HG03439 (cell line): ENCODE results near the gene CUL9.

ENCODE experiments used
- ATAC-seq: cut with Tn5 transposase; IDR thresholded peaks from one replicate; pipeline ENCODE4 v1.9.1; 2021; ENCODE audit warnings: mild to moderate bottlenecking, moderate library complexity; ENCODE audit not compliant: unreplicated experiment

Gene CUL9

GRCh38 chr6:43172104-43173007 lies 9.6 kb upstream of the CUL9 start:
- ATAC-seq, result no peak

GRCh38 chr6:43173591-43174262 lies 8.3 kb upstream of the CUL9 start:
- ATAC-seq, result no peak

- ATAC-seq, result peak; percentile 65
These were observed 7.5 kb upstream of the CUL9 start for GRCh38 chr6:43174263-43175112.

GRCh38 chr6:43175676-43176422 lies 6.1 kb upstream of the CUL9 start:
- no peak for ATAC-seq

GRCh38 chr6:43176423-43176786 lies 5.6 kb upstream of the CUL9 start:
- no peak for ATAC-seq

- ATAC-seq, result no peak
These were observed 3.8 kb upstream of the CUL9 start for GRCh38 chr6:43178150-43178549.

GRCh38 chr6:43178951-43179830 lies 2.8 kb upstream of the CUL9 start:
- no peak for ATAC-seq

- no peak for ATAC-seq
These were observed 1.9 kb upstream of the CUL9 start for GRCh38 chr6:43180058-43180457.

GRCh38 chr6:43180985-43181384 lies 1.0 kb upstream of the CUL9 start:
- ATAC-seq, result no peak

GRCh38 chr6:43181621-43181941 lies 415 bp upstream of the CUL9 start:
- ATAC-seq, result no peak

GRCh38 chr6:43183441-43183840 lies 1.4 kb downstream of the CUL9 start:
- ATAC-seq, result no peak

- no peak for ATAC-seq
These were observed 2.4 kb downstream of the CUL9 start for GRCh38 chr6:43184268-43184985.

GRCh38 chr6:43185391-43185985 lies 3.5 kb downstream of the CUL9 start:
- ATAC-seq, result no peak

- ATAC-seq, result no peak
These were observed 4.0 kb downstream of the CUL9 start for GRCh38 chr6:43186019-43186418.

- ATAC-seq, result no peak
These were observed 4.7 kb downstream of the CUL9 start for GRCh38 chr6:43186706-43187105.

GRCh38 chr6:43187821-43188220 lies 5.8 kb downstream of the CUL9 start:
- no peak for ATAC-seq

- ATAC-seq, result no peak
These were observed 6.4 kb downstream of the CUL9 start for GRCh38 chr6:43188426-43188825.

GRCh38 chr6:43189776-43190304 lies 7.8 kb downstream of the CUL9 start:
- ATAC-seq, result no peak

- no peak for ATAC-seq
These were observed 10.9 kb downstream of the CUL9 start for GRCh38 chr6:43192911-43193310.
